ENCODE results near the gene ALG14. TPM values are rescaled to one million over a fixed set of nuclear protein-coding genes. Genes with fewer than 3 reads are reported as not detected.
"Not testable (repeated sequence)": the region's sequence is repeated elsewhere in the genome, so short reads cannot be mapped to it uniquely, and the experiment has no call there.

ALG14 gene
- total and polyA plus RNA-seq, 12 donors = 1.1 to 4.6 (median 3.3) TPM

- ATAC-seq (peak; percentile 62 to 92 (median 80)), DNase-seq (no peak)
- Histone ChIP-seq H3K27me3 (no peaks in the 10 kb centered on the region), H3K9me3 (no peaks in the 10 kb centered on the region), H3K4me3 (no peak overlapping the region), H3K36me3 (no peaks in the 10 kb centered on the region), H3K27ac (peak overlapping the region; percentile 4 to 78 (median 38)), H3K4me1 (peaks cover 0 to 37% (median 8%) of the 10 kb centered on the region in 9 donors)
- intact Hi-C loops (cut with DNase I) = no loop called here
- 44 to 50% methylated on average over 1 of the region's 1 CpG for WGBS, 2 donors
- no peak for TF ChIP-seq CTCF (IDR thresholded peaks at IDR 0.05)
Measured at GRCh38 chr1:94947437-94947836, 125.3 kb downstream of the ALG14 start.

GRCh38 chr1:94946886-94947285 lies 125.9 kb downstream of the ALG14 start:
- WGBS, 2 donors = 49 to 51% methylated on average over 3 of the region's 3 CpGs
- TF ChIP-seq CTCF (IDR thresholded peaks at IDR 0.05) = no peak
- Histone ChIP-seq H3K9me3 (no peaks in the 10 kb centered on the region), H3K27me3 (no peaks in the 10 kb centered on the region), H3K27ac (peak overlapping the region in 9 of 10 donors; percentile 18 to 78 (median 43)), H3K4me3 (no peak overlapping the region), H3K36me3 (no peaks in the 10 kb centered on the region), H3K4me1 (peaks cover 0 to 37% (median 6%) of the 10 kb centered on the region in 9 donors)
- ATAC-seq (peak in 6 of 8 donors; percentile 13 to 49 (median 24)), DNase-seq (no peak)
- intact Hi-C loops (cut with DNase I) = no loop called here

- Histone ChIP-seq H3K9me3 (no peaks in the 10 kb centered on the region), H3K4me1 (peaks cover 0 to 29% (median 8%) of the 10 kb centered on the region in 9 donors), H3K36me3 (no peaks in the 10 kb centered on the region), H3K27ac (no peak overlapping the region), H3K4me3 (no peak overlapping the region), H3K27me3 (no peaks in the 10 kb centered on the region)
- no peak for ATAC-seq
- intact Hi-C loops (cut with DNase I) = no loop called here
- no peak for TF ChIP-seq CTCF (IDR thresholded peaks at IDR 0.05)
- 84 to 95% methylated on average over 8 of the region's 8 CpGs for WGBS, 2 donors
- no peak for DNase-seq
Measured at GRCh38 chr1:94942171-94943128, 130.3 kb downstream of the ALG14 start.

GRCh38 chr1:94941480-94941879 lies 131.3 kb downstream of the ALG14 start:
- not testable (repeated sequence) for H3K36me3 ChIP-seq

GRCh38 chr1:94940738-94941137 lies 132.0 kb downstream of the ALG14 start:
- no peak for ATAC-seq
- Histone ChIP-seq H3K27ac (no peak overlapping the region), H3K27me3 (no peaks in the 10 kb centered on the region), H3K4me3 (no peak overlapping the region), H3K9me3 (no peaks in the 10 kb centered on the region), H3K36me3 (no peaks in the 10 kb centered on the region), H3K4me1 (peaks cover 0 to 31% (median 9%) of the 10 kb centered on the region in 9 donors)
- intact Hi-C loops (cut with DNase I) = no loop called here
- TF ChIP-seq CTCF (IDR thresholded peaks at IDR 0.05) = no peak
- WGBS, 2 donors = 87 to 92% methylated on average over 3 of the region's 3 CpGs
- no peak for DNase-seq

More at GRCh38 chr1:94941480-94941879, 131.3 kb downstream of the ALG14 start:
- WGBS, 2 donors = 91 to 100% methylated on average over 1 of the region's 1 CpG
- H3K27ac ChIP-seq; DNase-seq; intact Hi-C loops (cut with DNase I); ATAC-seq; H3K27me3 ChIP-seq; H3K4me3 ChIP-seq; H3K9me3 ChIP-seq: not testable (repeated sequence)
- H3K4me1 ChIP-seq = peaks cover 0 to 27% (median 4%) of the 10 kb centered on the region in 9 donors

Data from heart right ventricle (tissue), 16 donors.